ENCODE results near the gene ABI3BP.

DNA sequence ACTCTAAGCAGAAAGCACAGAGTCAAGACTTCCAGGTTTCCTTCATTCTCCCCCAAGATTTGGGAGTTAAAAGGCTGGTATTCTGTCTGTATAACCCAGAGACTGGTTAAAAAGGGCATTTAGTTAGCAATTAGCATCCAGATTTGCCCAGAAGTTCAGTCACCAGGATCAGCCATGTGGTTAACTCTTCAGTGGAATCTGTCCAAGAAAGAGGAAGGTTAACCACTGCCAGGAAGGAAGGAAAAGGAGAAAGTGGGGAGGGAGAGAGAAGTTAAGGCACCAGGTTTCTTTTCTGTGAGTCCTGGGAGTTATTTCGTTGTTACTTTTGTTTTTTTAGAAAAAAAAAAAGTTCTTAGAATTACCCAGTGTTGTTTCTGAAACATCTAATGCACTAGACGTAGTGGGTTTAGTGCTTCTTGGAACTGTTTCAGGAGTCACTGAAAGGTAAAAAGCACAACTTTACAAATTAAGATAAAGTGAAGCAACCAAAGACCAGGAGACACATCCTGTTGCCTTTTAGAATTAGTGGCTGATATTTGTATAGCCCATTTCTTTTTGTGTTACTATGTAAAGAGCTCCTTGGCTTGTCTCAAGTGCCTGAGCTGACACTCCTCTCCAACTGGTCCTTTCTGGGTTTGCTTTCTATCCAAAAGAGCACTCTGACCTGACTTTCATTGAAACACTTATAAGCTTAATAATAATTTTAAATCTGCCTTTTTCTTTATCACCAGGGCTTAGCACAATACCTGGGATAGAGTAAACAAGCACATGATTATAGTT is 128.6 kb downstream of the ABI3BP start:
- TF ChIP-seq, protein P1, sequence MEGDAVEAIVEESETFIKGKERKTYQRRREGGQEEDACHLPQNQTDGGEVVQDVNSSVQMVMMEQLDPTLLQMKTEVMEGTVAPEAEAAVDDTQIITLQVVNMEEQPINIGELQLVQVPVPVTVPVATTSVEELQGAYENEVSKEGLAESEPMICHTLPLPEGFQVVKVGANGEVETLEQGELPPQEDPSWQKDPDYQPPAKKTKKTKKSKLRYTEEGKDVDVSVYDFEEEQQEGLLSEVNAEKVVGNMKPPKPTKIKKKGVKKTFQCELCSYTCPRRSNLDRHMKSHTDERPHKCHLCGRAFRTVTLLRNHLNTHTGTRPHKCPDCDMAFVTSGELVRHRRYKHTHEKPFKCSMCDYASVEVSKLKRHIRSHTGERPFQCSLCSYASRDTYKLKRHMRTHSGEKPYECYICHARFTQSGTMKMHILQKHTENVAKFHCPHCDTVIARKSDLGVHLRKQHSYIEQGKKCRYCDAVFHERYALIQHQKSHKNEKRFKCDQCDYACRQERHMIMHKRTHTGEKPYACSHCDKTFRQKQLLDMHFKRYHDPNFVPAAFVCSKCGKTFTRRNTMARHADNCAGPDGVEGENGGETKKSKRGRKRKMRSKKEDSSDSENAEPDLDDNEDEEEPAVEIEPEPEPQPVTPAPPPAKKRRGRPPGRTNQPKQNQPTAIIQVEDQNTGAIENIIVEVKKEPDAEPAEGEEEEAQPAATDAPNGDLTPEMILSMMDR (IDR thresholded peaks at IDR 0.05), result no peak
- TF ChIP-seq POLR2A (IDR thresholded peaks at IDR 0.05), result no peak
